Mesodermal cell (in vitro differentiated cells): ENCODE results near the gene NFIC.
"Not testable (repeated sequence)": the region's sequence is repeated elsewhere in the genome, so short reads cannot be mapped to it uniquely, and the experiment has no call there.

Experiments used
- H3K27ac ChIP-seq: 2 replicates; pipeline ENCODE4 v1.7.0; 2013; ENCODE audit warnings: mild to moderate bottlenecking, low read depth, low read length, moderate library complexity; ENCODE audit not compliant: severe bottlenecking
- H3K36me3 ChIP-seq: 2 replicates; pipeline ENCODE4 v1.7.1; 2013; ENCODE audit warnings: mild to moderate bottlenecking, low read length, moderate library complexity; ENCODE audit not compliant: control insufficient read depth, insufficient read depth
- H3K4me1 ChIP-seq: one replicate; pipeline ENCODE4 v1.7.1; 2013; ENCODE audit warnings: mild to moderate bottlenecking, low read length; ENCODE audit not compliant: insufficient read depth, control insufficient read depth, poor library complexity, severe bottlenecking
- H3K4me3 ChIP-seq: 2 replicates; pipeline ENCODE4 v1.7.0; 2013; ENCODE audit warnings: low read length, control low read depth, mild to moderate bottlenecking; ENCODE audit not compliant: insufficient read depth, poor library complexity, severe bottlenecking; ENCODE audit errors: extremely low read depth
- H3K9me3 ChIP-seq: 2 replicates; pipeline ENCODE4 v1.7.1; 2013; ENCODE audit warnings: mild to moderate bottlenecking, low read length, moderate library complexity; ENCODE audit not compliant: control insufficient read depth
- whole genome bisulfite sequencing, 2 experiments: methylation state at CpG; one replicate each; pipeline ENCODE4 v1.1.5; 2013; ENCODE audit warnings: missing lambda C conversion rate in 2 of 2; ENCODE audit not compliant: insufficient coverage in 2 of 2; 5-methylcytosine and 5-hydroxymethylcytosine counted together

NFIC gene

DNA sequence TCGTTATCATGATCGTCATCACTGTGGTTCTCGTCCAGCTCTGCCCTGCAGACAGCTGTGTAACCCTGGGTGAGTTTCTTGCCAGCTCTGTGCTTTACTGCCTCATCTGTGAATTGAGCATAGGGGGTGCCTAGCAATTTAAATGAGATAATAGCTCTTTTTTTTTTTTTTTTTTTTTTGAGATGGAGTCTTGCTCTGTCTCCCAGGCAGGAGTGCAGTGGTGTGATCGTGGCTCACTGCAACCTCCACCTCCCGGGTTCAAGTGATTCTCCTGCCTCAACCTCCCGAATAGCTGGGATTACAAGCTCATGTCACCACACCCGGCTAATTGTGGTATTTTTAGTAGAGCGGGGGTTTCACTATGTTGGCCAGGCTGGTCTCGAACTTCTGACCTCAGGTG, 25.5 kb downstream of the NFIC start:
- H3K9me3 ChIP-seq, H3K4me3 ChIP-seq, H3K36me3 ChIP-seq, H3K27ac ChIP-seq, H3K4me1 ChIP-seq: not testable (repeated sequence)
- 95% methylated on average over 6 to 9 of the region's 9 CpGs for WGBS, 2 experiments

DNA sequence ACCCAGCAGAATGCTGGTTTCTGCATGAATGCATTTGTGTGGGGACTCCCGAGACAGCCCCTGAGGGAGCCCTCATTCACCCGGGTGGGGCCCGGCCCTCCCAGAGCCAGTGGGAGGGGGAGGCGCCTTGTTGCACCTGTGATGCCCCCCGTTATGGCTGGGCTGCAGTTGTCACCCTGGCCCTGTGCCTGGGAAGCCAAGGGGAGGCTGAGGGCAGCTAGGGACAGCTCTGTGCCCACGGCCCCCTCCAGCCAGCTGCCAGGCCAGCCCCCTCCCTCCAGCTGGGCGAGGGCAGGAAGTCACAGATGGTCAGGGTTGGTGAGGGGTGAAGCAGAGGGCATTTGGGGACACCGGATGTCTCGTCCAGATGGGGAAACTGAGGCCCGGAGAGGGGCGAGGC, 26.1 kb downstream of the NFIC start:
- Histone ChIP-seq H3K4me3 (no peak overlapping the region), H3K36me3 (no peaks in the 10 kb centered on the region), H3K9me3 (no peaks in the 10 kb centered on the region), H3K4me1 (peaks cover 8% of the 10 kb centered on the region), H3K27ac (no peak overlapping the region)
- WGBS, 2 experiments = 72 to 82% methylated on average over 6 to 9 of the region's 11 CpGs

GRCh38 chr19:3396881-3397265, 30.5 kb downstream of the NFIC start:
- H3K4me1 ChIP-seq = peaks cover 8% of the 10 kb centered on the region
- H3K27ac ChIP-seq = no peak overlapping the region
- 81 to 87% methylated on average over 4 of the region's 8 CpGs for WGBS, 2 experiments
- no peaks in the 10 kb centered on the region for H3K9me3 ChIP-seq
- H3K4me3 ChIP-seq = no peak overlapping the region
- no peaks in the 10 kb centered on the region for H3K36me3 ChIP-seq

DNA sequence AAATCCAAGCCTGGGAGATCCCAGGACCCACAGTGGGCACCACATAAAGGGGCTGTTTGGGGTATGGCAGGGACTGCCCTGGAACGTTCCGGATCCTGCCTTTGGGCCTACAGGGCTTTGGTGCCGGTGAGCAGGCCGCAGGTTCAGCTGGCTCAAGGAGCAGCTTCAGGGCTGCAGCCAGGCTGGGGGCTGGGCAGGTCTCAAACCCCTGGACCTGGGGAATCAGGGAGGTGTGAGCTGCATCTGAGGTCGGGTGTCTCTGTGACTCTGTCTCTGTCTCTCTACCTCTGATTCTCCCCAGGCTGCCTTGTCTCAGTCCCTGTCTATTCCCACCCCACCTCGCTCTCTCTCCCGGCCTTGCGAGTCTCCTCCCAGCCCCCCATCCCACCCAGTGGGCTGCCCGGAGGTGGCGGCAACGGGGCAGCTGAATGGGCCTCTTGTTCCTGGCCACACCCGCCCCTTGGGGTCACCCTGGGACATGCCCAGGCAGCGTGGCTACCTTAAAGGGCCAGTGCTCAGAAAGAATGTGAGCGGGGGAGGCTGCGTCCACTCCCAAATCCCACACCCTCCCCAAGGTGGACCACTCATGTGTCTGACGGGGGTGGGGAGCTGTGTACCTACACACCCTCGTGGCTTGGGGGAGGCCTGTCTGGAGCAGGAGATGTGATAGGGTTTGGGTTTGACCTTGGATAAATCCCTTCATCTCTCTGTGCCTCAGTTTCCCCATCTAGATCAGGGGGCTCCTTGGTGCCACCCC, 31.1 kb downstream of the NFIC start:
- WGBS, 2 experiments = 34 to 43% methylated on average over 10 to 11 of the region's 17 CpGs
- Histone ChIP-seq H3K27ac (no peak overlapping the region), H3K9me3 (peaks cover 1% of the 10 kb centered on the region)

GRCh38 chr19:3398114-3398899, 31.9 kb downstream of the NFIC start:
- Histone ChIP-seq H3K4me3 (no peak overlapping the region), H3K36me3 (no peaks in the 10 kb centered on the region), H3K4me1 (peaks cover 8% of the 10 kb centered on the region), H3K9me3 (peaks cover 5% of the 10 kb centered on the region), H3K27ac (no peak overlapping the region)
- WGBS, 2 experiments = 36 to 42% methylated on average over 23 to 25 of the region's 31 CpGs

More for the DNA sequence above, 31.1 kb downstream of the NFIC start:
- H3K4me1 ChIP-seq = peaks cover 8% of the 10 kb centered on the region
- no peaks in the 10 kb centered on the region for H3K36me3 ChIP-seq
- no peak overlapping the region for H3K4me3 ChIP-seq

- Histone ChIP-seq H3K4me1 (peaks cover 8% of the 10 kb centered on the region), H3K4me3 (no peak overlapping the region), H3K27ac (no peak overlapping the region), H3K36me3 (no peaks in the 10 kb centered on the region), H3K9me3 (peaks cover 5% of the 10 kb centered on the region)
- 72 to 85% methylated on average over 3 of the region's 10 CpGs for WGBS, 2 experiments
Observed at GRCh38 chr19:3398900-3399278, 32.5 kb downstream of the NFIC start.

GRCh38 chr19:3399311-3399710, 32.9 kb downstream of the NFIC start:
- WGBS, 2 experiments = 88 to 93% methylated on average over 4 to 6 of the region's 7 CpGs
- not testable (repeated sequence) for H3K9me3 ChIP-seq, H3K4me3 ChIP-seq

GRCh38 chr19:3401004-3401768, 34.8 kb downstream of the NFIC start:
- H3K4me1 ChIP-seq = peaks cover 14% of the 10 kb centered on the region
- H3K9me3 ChIP-seq = peaks cover 5% of the 10 kb centered on the region
- no peak overlapping the region for H3K27ac ChIP-seq
- no peak overlapping the region for H3K4me3 ChIP-seq
- WGBS, 2 experiments = 89 to 93% methylated on average over 15 of the region's 18 CpGs
- no peaks in the 10 kb centered on the region for H3K36me3 ChIP-seq

More at GRCh38 chr19:3399311-3399710, 32.9 kb downstream of the NFIC start:
- H3K4me1 ChIP-seq = peaks cover 10% of the 10 kb centered on the region
- H3K36me3 ChIP-seq, H3K27ac ChIP-seq: not testable (repeated sequence)

GRCh38 chr19:3402631-3403443, 36.5 kb downstream of the NFIC start:
- peaks cover 5% of the 10 kb centered on the region for H3K9me3 ChIP-seq
- no peaks in the 10 kb centered on the region for H3K36me3 ChIP-seq
- H3K27ac ChIP-seq = no peak overlapping the region
- peaks cover 7% of the 10 kb centered on the region for H3K4me1 ChIP-seq
- no peak overlapping the region for H3K4me3 ChIP-seq
- 79 to 84% methylated on average over 8 of the region's 10 CpGs for WGBS, 2 experiments
